Vagina (tissue), 2 donors: ENCODE results near the gene MAST4.

ENCODE experiments used
- POLR2A ChIP-seq, 2 donors: fragments of 450-650 bp; IDR thresholded peaks; one replicate each; pipeline ENCODE4 v1.6.1; 2017; ENCODE audit warnings: antibody characterized with exemption in 2 of 2, mild to moderate bottlenecking in 2 of 2, moderate library complexity in 2 of 2
- POLR2AphosphoS5 ChIP-seq, 2 donors: sonication (generic); formaldehyde crosslinking; IDR thresholded peaks; one replicate each; pipeline ENCODE4 v1.9.0; 2017; ENCODE audit warnings: antibody characterized with exemption in 2 of 2, mild to moderate bottlenecking in 2 of 2, low read depth in 1 of 2; ENCODE audit not compliant: insufficient read depth in 1 of 2
- TF ChIP-seq, protein P1 (sequence below), 3 experiments: fragments of 450-650 bp in 2 of 3; fragments of 200-600 bp in 1 of 3; sonication (generic) in 1 of 3; IDR thresholded peaks; one replicate each; pipeline ENCODE4 v1.5.1; 2017 to 2019; ENCODE audit warnings: antibody characterized with exemption in 3 of 3, mild to moderate bottlenecking in 2 of 3, moderate library complexity in 2 of 3

DNA sequence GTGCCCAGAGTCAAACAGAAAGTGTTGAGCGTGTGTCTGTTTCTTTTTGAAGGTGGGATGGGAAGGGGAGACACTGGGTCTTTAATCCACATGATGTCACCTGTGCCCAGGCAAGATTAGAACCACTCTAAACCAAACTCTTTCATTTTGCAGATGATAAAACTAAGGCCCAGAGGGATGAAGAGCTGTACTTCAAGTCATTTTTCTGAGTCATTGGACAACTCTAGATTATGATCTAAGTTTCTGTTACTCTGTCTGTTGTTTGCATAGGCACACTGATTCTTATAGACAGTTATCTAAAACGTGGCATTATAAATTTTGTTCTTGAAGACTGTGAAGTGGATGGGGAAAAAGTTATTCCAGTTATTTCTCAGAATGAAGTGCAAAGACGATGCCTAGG is 48.8 kb downstream of the MAST4 start:
- TF ChIP-seq, protein P1, sequence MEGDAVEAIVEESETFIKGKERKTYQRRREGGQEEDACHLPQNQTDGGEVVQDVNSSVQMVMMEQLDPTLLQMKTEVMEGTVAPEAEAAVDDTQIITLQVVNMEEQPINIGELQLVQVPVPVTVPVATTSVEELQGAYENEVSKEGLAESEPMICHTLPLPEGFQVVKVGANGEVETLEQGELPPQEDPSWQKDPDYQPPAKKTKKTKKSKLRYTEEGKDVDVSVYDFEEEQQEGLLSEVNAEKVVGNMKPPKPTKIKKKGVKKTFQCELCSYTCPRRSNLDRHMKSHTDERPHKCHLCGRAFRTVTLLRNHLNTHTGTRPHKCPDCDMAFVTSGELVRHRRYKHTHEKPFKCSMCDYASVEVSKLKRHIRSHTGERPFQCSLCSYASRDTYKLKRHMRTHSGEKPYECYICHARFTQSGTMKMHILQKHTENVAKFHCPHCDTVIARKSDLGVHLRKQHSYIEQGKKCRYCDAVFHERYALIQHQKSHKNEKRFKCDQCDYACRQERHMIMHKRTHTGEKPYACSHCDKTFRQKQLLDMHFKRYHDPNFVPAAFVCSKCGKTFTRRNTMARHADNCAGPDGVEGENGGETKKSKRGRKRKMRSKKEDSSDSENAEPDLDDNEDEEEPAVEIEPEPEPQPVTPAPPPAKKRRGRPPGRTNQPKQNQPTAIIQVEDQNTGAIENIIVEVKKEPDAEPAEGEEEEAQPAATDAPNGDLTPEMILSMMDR (IDR thresholded peaks at IDR 0.05), result no peak
- TF ChIP-seq POLR2AphosphoS5 (IDR thresholded peaks at IDR 0.05; ENCODE audit: insufficient read depth in 1 of 2, low read depth in 1 of 2) (no peak), POLR2A (IDR thresholded peaks at IDR 0.05) (no peak)
